HG03060 (cell line): ENCODE measurements around the gene WRNIP1.
"Not testable (repeated sequence)": the region's sequence is repeated elsewhere in the genome, so short reads cannot be mapped to it uniquely, and the experiment has no call there.

Experiments
- ATAC-seq: cut with Tn5 transposase; IDR thresholded peaks from one replicate; pipeline ENCODE4 v1.9.1; 2021; ENCODE audit warnings: low read depth, moderate number of reproducible peaks; ENCODE audit not compliant: unreplicated experiment

Gene WRNIP1

GRCh38 chr6:2760882-2761842 is 4.0 kb upstream of the WRNIP1 start:
- ATAC-seq, result no peak

DNA sequence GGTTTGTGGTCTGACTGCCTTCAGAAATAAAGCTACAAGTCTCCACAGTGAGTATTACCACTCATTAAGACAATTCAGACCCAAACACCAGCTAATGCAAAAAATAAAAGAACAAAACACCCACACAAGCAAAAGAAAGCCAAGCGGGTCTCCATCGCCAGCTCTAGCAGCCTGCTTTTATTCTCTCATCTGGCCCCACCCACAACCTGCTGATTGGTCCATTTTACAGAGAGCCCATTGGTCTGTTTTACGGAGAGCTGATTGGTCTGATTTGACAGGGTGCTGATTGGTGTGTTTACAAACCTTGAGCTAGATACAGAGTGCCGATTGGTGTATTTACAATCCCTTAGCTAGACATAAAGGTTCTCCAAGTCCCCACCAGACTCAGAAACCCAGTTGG is 2.3 kb upstream of the WRNIP1 start:
- not testable (repeated sequence) for ATAC-seq

DNA sequence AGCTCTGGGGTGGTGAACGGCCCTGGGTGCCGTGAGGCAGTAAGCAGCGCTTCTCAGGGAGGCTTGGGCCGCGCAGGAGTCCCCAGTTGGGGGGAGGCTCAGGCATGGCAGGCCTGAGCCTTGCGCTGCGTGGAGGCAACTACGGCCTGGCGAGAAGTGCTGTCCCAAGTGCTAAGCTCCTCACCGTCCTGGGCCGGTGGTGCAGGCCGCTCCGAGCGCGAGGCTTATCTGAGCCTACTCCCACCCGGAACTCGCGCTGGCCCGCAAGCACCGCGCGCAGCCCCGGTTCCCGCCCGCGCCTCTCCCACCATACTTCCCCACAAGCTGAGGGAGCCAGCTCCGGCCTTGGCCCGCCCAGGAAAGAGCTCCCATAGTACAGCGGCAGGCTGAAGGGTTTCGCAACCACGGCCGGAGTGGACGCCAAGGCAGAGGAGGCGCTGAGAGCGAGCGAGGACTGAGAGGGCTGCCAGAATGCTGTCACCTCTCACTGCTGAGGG is 1.8 kb upstream of the WRNIP1 start:
- no peak for ATAC-seq

DNA sequence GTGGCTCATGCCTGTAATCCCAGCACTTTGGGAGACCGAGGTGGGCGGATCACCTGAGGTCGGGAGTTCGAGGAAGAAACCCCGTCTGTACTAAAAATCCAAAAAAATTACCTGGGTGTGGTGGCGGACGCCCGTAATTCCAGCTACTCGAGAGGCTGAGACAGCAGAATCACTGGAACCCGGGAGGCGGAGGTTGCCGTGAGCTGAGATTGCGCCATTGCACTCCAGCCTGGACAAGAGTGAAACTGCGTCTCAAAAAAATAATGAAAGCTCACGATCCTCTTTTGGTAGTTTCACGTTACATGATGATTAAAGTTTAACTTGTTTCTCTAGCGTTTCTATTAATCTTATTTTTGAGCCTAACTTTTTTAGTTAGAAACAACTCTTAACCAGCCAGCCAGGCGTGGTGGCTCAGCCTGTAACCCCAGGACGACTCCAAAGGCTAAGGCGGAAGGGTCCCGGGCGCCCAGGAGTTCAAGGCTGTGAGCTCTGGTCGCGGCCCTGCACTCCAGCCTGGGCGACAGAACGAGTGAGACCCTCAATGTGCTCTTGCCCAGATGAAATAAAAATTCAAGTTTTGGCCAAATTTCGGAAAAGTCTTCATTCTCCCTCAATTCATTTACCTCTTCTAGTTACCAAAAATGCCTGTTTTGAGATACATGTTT is 1.2 kb upstream of the WRNIP1 start:
- ATAC-seq, result no peak

- ATAC-seq, result no peak
These were observed 505 bp upstream of the WRNIP1 start for GRCh38 chr6:2764610-2765165.

DNA sequence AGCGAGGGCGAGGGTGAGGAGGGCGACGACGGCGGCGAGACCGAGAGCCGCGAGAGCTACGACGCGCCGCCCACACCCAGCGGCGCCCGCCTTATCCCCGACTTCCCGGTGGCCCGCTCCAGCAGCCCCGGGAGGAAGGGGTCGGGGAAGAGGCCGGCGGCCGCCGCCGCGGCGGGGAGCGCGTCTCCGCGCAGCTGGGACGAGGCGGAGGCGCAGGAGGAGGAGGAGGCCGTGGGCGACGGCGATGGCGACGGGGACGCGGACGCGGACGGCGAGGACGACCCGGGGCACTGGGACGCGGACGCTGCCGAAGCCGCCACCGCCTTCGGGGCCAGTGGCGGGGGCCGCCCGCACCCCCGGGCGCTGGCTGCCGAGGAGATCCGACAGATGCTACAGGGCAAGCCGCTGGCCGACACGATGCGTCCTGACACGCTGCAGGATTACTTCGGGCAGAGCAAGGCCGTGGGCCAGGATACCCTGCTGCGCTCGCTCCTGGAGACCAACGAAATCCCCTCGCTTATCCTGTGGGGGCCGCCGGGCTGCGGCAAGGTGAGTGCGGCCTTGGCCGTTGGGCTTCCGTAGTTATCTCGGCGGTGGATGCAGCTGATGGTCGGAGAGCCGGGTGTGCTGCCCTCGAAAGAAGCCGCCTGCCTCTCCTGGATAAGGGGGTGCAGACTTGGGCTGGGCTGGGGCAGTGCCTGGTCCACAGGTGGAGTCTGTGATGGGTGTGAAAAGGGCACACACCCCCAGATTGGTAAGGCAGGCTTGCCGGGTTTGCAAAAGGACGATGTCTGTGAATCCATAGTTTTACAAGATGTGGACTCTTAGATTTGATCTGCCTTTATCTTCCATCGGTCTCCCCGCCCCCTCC is 938 bp downstream of the WRNIP1 start:
- no peak for ATAC-seq

GRCh38 chr6:2766767-2767656 is 1.8 kb downstream of the WRNIP1 start:
- no peak for ATAC-seq

- ATAC-seq, result no peak
These were observed 2.7 kb downstream of the WRNIP1 start for GRCh38 chr6:2767657-2768524.

- ATAC-seq, result no peak
These were observed 3.5 kb downstream of the WRNIP1 start for GRCh38 chr6:2768696-2769095.

GRCh38 chr6:2770171-2770570 is 5.0 kb downstream of the WRNIP1 start:
- no peak for ATAC-seq

GRCh38 chr6:2771079-2771478 is 5.9 kb downstream of the WRNIP1 start:
- ATAC-seq, result no peak

DNA sequence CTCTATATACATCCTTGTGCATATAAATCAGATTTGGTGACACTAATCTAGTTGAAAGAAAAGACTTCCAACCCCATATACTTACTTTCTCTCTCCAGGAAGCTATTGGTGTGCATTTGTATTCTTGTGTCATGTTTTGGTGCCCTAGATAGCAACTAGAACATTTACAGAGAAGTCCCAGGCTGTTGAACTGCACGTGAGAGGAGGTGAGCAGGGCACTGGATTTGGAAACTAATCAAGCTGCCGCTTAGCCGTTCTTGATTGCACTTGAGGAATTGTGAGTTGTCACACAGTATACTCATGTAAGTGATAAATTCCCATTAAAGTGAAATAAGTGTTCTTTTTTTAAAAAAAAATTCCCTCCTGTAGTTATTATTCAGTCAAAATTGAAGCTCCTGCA is 7.6 kb downstream of the WRNIP1 start:
- no peak for ATAC-seq

GRCh38 chr6:2773449-2773848 is 8.3 kb downstream of the WRNIP1 start:
- ATAC-seq, result no peak

GRCh38 chr6:2775003-2775402 is 9.8 kb downstream of the WRNIP1 start:
- no peak for ATAC-seq

- no peak for ATAC-seq
These were observed 12.1 kb downstream of the WRNIP1 start for GRCh38 chr6:2777249-2777648.

DNA sequence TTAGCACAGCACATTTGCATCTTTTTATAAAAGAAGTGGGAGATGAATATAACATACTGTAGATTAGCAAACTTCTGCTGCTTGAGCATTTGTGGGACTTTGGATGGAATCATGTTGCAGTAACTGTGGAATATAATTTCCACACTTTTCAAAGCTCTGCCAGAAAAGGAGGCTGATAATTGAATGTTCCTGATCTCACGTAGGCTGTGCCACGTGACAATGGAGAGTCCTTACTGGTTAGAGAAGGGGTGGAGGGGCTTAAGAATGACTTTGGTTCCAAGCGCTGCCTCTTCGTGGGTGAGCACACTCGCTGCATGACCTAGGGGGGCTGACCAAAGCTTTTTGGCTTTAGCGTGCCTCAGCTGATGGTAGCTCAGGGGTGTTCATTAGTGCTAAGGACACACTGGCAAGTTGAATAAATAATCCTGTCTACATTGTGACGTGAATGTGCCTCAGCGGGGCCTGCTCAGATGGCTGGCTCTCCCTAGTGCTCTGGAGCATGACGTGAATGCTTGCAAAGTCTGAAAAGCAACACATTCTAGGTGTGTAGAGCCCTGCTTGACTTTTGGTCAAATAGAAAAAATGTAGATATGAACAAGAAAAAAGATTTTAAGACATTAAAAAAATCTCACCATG is 15.0 kb downstream of the WRNIP1 start:
- ATAC-seq, result no peak

GRCh38 chr6:2781685-2782355 is 16.6 kb downstream of the WRNIP1 start:
- ATAC-seq, result no peak

DNA sequence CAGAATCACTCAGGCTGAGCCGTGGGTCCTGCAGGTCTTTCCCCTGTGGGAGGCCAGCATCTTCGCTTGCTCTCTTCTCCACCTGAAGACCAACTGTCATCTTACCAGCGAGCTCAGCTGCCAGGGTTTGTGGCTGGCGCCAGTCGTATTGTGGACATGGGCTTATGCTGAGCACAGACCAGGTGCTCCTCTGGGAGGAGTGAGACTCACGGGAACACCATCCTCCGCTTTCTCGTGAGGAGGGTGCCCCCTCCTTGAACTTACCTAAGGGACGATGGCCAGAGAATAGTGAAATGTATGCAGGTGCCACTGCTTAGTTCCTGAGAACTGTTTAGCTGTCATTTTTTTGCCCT is 17.1 kb downstream of the WRNIP1 start:
- ATAC-seq, result no peak
